H1 (cell line): ENCODE measurements around the gene HOXD12.

Source experiments
- CTCF ChIP-seq, 3 experiments: IDR thresholded peaks; 1 replicate in 2 of 3; 2 replicates in 1 of 3; pipeline versions ENCODE4 v1.5.1 to v1.6.1; 2011; ENCODE audit warnings: low read length in 3 of 3, mild to moderate bottlenecking in 3 of 3, inconsistent platforms in 2 of 3, low read depth in 1 of 3, moderate library complexity in 1 of 3; ENCODE audit not compliant: insufficient read depth in 1 of 3; ENCODE audit errors: control extremely low read depth in 1 of 3
- EZH2 ChIP-seq: fragments of 200-600 bp; sonication (generic); IDR thresholded peaks from 2 replicates; pipeline ENCODE4 v1.7.1; 2012; ENCODE audit warnings: low read depth, mild to moderate bottlenecking, moderate library complexity, low read length, inconsistent platforms; ENCODE audit not compliant: severe bottlenecking
- POLR2A ChIP-seq, 2 experiments: IDR thresholded peaks; 1 replicate in 1 of 2; 2 replicates in 1 of 2; pipeline ENCODE4 v1.6.1; 2011; ENCODE audit warnings: low read depth in 2 of 2, low read length in 2 of 2, mild to moderate bottlenecking in 2 of 2; ENCODE audit errors: control extremely low read depth in 1 of 2
- POLR2AphosphoS5 ChIP-seq: IDR thresholded peaks from 2 replicates; pipeline ENCODE4 v1.6.1; 2011; ENCODE audit warnings: low read depth, low read length
- SIN3A ChIP-seq, 2 experiments: IDR thresholded peaks in 1 of 2; conservative IDR thresholded peaks in 1 of 2; 2 replicates each; pipeline ENCODE4 v1.6.1; 2011 to 2012; ENCODE audit warnings: low read length in 2 of 2, improper control_type of control experiment in 1 of 2, low read depth in 1 of 2, mild to moderate bottlenecking in 1 of 2
- YY1 ChIP-seq: IDR thresholded peaks from 2 replicates; pipeline ENCODE4 v1.6.1; 2011; ENCODE audit warnings: low read depth, mild to moderate bottlenecking, low read length

GRCh38 chr2:176088937-176089842 lies 10.4 kb upstream of the HOXD12 start:
- TF ChIP-seq CTCF (IDR thresholded peaks at IDR 0.05; ENCODE audit: control extremely low read depth in 1 of 3, insufficient read depth in 1 of 3, low read depth in 1 of 3, low read length in 3 of 3) (no peak), POLR2AphosphoS5 (no peak), EZH2 (peak; percentile 51), POLR2A (IDR thresholded peaks at IDR 0.05; ENCODE audit: control extremely low read depth in 1 of 2, low read depth in 2 of 2, low read length in 2 of 2) (no peak), SIN3A (conservative IDR thresholded peaks at IDR 0.05 in 1 of 2, IDR thresholded peaks at IDR 0.05 in 1 of 2; ENCODE audit: low read depth in 1 of 2, low read length in 2 of 2) (no peak), YY1 (no peak)
